Muscle layer of duodenum (tissue), 2 donors: Measurements from ENCODE around the gene STK40.
A peak's percentile ranks its signal among the peaks of the same experiment; 100 is the strongest.

Source experiments
- H3K27ac ChIP-seq: one replicate; pipeline ENCODE4 v1.7.0; 2013; ENCODE audit warnings: mild to moderate bottlenecking, low read length
- H3K27me3 ChIP-seq: one replicate; pipeline ENCODE4 v1.7.0; 2013; ENCODE audit warnings: low read depth, mild to moderate bottlenecking, control low read depth, low read length
- H3K36me3 ChIP-seq, 2 donors: one replicate each; pipeline ENCODE4 v1.7.0; 2013; ENCODE audit warnings: low read length in 2 of 2, control low read depth in 1 of 2, mild to moderate bottlenecking in 1 of 2; ENCODE audit not compliant: insufficient read depth in 2 of 2, control insufficient read depth in 1 of 2
- H3K4me1 ChIP-seq, 2 donors: one replicate each; pipeline ENCODE4 v1.7.0; 2013; ENCODE audit warnings: low read length in 2 of 2, mild to moderate bottlenecking in 2 of 2, control low read depth in 1 of 2, moderate library complexity in 1 of 2; ENCODE audit not compliant: insufficient read depth in 2 of 2, control insufficient read depth in 1 of 2
- H3K4me3 ChIP-seq, 2 donors: one replicate each; pipeline ENCODE4 v1.7.0; 2013; ENCODE audit warnings: low read length in 2 of 2, low read depth in 1 of 2, mild to moderate bottlenecking in 1 of 2
- H3K9me3 ChIP-seq, 2 donors: one replicate each; pipeline ENCODE4 v1.7.0; 2013; ENCODE audit warnings: low read length in 2 of 2, control low read depth in 1 of 2, mild to moderate bottlenecking in 1 of 2; ENCODE audit not compliant: control insufficient read depth in 1 of 2
- donor health status: healthy.

The STK40 gene

GRCh38 chr1:36414384-36414783, 28.7 kb upstream of the STK40 start:
- peaks cover 0 to 8% of the 10 kb centered on the region in 2 donors for H3K36me3 ChIP-seq
- H3K4me3 ChIP-seq = no peak overlapping the region
- H3K27me3 ChIP-seq = no peaks in the 10 kb centered on the region
- H3K9me3 ChIP-seq = no peaks in the 10 kb centered on the region
- H3K4me1 ChIP-seq = no peaks in the 10 kb centered on the region
- no peak overlapping the region for H3K27ac ChIP-seq

DNA sequence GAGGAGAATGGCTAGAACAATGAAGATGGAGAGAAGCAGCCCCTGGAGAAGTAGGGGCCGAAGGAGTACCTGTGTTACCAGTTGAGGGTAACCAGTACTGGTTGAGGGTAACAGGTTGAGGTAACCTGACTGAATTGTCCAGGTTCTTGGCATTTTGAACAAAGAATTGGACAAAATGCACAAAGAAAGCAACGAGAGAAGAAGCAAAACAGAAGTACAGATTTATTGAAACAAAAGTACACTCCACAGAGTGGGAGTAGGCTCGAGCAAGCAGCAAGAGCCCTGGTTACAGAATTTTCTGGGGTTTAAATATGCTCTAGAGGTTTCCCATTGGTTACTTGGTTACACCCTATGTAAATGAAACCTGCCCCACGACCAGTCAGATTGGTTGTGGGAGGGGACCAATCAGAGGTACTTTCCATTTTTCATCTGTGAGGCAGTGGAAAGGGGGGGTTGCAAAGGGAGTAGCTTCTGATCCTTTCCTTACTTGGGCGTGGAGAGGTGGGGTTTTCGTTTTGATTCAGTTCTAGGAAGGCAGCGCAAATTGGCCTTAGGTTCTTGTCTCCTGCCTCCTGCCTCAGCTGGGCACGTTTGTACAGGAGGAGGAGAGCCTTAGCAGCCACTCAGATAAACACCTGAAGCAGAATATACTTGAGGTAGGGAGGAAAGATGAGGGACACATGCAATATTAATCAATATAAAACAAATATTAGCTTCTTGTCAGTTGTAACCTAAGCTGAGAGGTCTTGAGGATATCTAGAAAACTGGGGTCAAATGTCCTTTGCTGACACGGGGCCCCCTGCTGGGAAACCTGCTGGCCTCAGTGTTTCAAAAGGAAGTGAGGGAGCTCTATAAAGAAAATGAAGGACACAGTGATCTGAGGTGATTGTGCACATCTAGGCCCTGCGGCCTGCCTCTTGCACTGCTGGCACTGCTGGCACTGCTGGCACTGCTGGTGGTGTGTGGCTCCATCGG, 26.2 kb upstream of the STK40 start:
- Histone ChIP-seq H3K36me3 (no peaks in the 10 kb centered on the region), H3K4me1 (no peaks in the 10 kb centered on the region), H3K27me3 (no peaks in the 10 kb centered on the region), H3K4me3 (no peak overlapping the region), H3K27ac (no peak overlapping the region), H3K9me3 (no peaks in the 10 kb centered on the region)

GRCh38 chr1:36408479-36408878, 22.8 kb upstream of the STK40 start:
- Histone ChIP-seq H3K27me3 (no peaks in the 10 kb centered on the region), H3K27ac (no peak overlapping the region), H3K9me3 (no peaks in the 10 kb centered on the region), H3K4me1 (no peaks in the 10 kb centered on the region), H3K36me3 (no peaks in the 10 kb centered on the region), H3K4me3 (no peak overlapping the region)

GRCh38 chr1:36406440-36406839, 20.7 kb upstream of the STK40 start:
- Histone ChIP-seq H3K36me3 (no peaks in the 10 kb centered on the region), H3K9me3 (no peaks in the 10 kb centered on the region), H3K4me3 (no peak overlapping the region), H3K27ac (no peak overlapping the region), H3K27me3 (no peaks in the 10 kb centered on the region), H3K4me1 (no peaks in the 10 kb centered on the region)

GRCh38 chr1:36402504-36402890, 16.8 kb upstream of the STK40 start:
- Histone ChIP-seq H3K9me3 (no peaks in the 10 kb centered on the region), H3K36me3 (no peaks in the 10 kb centered on the region), H3K27me3 (no peaks in the 10 kb centered on the region), H3K27ac (no peak overlapping the region), H3K4me3 (no peak overlapping the region), H3K4me1 (no peaks in the 10 kb centered on the region)

DNA sequence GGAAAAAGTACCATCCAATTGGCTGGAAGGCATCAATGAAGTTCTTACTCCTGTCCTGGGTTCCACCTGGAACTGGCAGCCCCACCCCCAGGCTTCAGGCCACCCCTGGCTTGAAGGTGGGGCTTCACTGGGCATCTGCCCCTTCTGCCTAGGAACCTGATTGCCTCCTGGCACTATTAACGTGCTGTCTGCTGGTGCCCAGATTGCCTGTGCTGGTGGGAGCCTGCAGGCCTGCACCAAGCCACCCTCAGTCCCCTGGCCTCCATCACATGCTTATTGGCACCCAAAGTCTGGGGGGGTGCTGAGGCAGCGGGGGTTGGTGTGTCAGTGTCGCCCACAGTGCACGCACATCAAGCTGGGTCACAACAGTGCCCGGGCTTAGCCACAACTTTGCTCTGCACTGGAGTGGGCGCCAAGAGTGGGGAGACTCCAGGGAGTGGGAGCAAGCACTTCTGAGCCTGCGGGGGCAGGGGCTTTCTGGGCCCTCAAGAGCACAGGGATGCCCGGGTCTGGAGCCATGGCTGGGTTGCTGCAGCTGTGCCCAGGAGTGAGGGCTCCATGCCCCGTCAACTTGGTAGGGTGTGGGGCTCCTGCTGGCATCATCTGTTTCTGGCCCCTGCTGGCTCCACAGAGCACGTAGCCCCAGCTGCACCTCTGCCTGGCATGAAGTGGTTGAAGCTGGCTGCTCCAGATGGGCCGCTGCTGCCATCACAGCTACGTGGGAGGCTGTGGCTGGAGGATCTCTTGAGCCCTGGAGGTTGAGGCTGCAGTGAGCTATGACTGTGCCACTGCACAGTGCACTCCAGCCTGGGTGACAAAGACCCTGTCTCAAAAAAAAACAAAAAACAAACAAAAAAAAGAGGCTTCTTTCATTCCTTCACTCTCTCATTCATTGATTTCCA, 16.1 kb upstream of the STK40 start:
- no peak overlapping the region for H3K4me3 ChIP-seq
- no peaks in the 10 kb centered on the region for H3K36me3 ChIP-seq
- no peak overlapping the region for H3K27ac ChIP-seq
- no peaks in the 10 kb centered on the region for H3K9me3 ChIP-seq
- H3K27me3 ChIP-seq = no peaks in the 10 kb centered on the region
- no peaks in the 10 kb centered on the region for H3K4me1 ChIP-seq

- Histone ChIP-seq H3K27ac (no peak overlapping the region), H3K4me3 (peak overlapping the region in 1 of 2 donors; percentile 37), H3K36me3 (no peaks in the 10 kb centered on the region), H3K27me3 (no peaks in the 10 kb centered on the region), H3K4me1 (peaks cover 0 to 8% of the 10 kb centered on the region in 2 donors), H3K9me3 (no peaks in the 10 kb centered on the region)
Measured at GRCh38 chr1:36400825-36401601, 15.3 kb upstream of the STK40 start.

GRCh38 chr1:36400514-36400824, 14.7 kb upstream of the STK40 start:
- H3K36me3 ChIP-seq = no peaks in the 10 kb centered on the region
- H3K4me1 ChIP-seq = peaks cover 0 to 8% of the 10 kb centered on the region in 2 donors
- no peak overlapping the region for H3K27ac ChIP-seq
- no peaks in the 10 kb centered on the region for H3K9me3 ChIP-seq
- H3K27me3 ChIP-seq = no peaks in the 10 kb centered on the region
- H3K4me3 ChIP-seq = no peak overlapping the region

GRCh38 chr1:36398370-36398977, 12.8 kb upstream of the STK40 start:
- Histone ChIP-seq H3K27ac (peak overlapping the region; percentile 96), H3K9me3 (no peaks in the 10 kb centered on the region), H3K36me3 (peaks cover 4 to 7% of the 10 kb centered on the region in 2 donors), H3K4me1 (peaks cover 0 to 8% of the 10 kb centered on the region in 2 donors), H3K27me3 (no peaks in the 10 kb centered on the region), H3K4me3 (peak overlapping the region in 1 of 2 donors; percentile 65)

GRCh38 chr1:36397378-36398230, 11.9 kb upstream of the STK40 start, which contains the start of gene LSM10:
Gene LSM10, minus strand, starts transcription at chr1:36397908. Its CDS starts 3,779 bp downstream, at chr1:36394129.
- Histone ChIP-seq H3K9me3 (no peaks in the 10 kb centered on the region), H3K27ac (peak within 1 kb of the TSS; percentile 96)

More at GRCh38 chr1:36397378-36398230, 11.9 kb upstream of the STK40 start, which contains the start of gene LSM10:
- Histone ChIP-seq H3K4me1 (peaks cover 0 to 8% of the 10 kb centered on the region in 2 donors), H3K4me3 (peak within 1 kb of the TSS; percentile 65 to 95), H3K36me3 (peaks cover 12 to 15% of the 10 kb centered on the region in 2 donors), H3K27me3 (no peaks in the 10 kb centered on the region)
